K562 (cell line): ENCODE results near the gene RAPSN. TPM values are rescaled to one million over a fixed set of nuclear protein-coding genes. Genes with fewer than 3 reads are reported as not detected.

Experiments
- ATAC-seq: fragments of 200-7000 bp; cut with Tn5 transposase; 3 replicates; pipeline ENCODE4 v1.9.1; 2020; ENCODE audit warnings: moderate library complexity
- BruUV-seq: library from RNA; stranded (reverse); fragments of 400-500 nt; replicated peaks from 2 replicates; lab custom pipeline; 2021; lab: Mats Ljungman, UMichigan
- CTCF ChIA-PET: fragments of 300-600 bp; formaldehyde crosslinking; extraction: SDS; loops from one replicate; lab custom pipeline; 2021; ENCODE audit warnings: low intra/inter-chr PET ratio; lab: Yijun Ruan, JAX
- POLR2A ChIA-PET: fragments of 300-600, 350-650 bp; sonication (Branson Sonifier 250); formaldehyde crosslinking; extraction: SDS; loops from one replicate; lab custom pipeline; 2021; ENCODE audit warnings: antibody characterized with exemption, inconsistent platforms; lab: Yijun Ruan, JAX
- DNase-seq, 4 experiments: peaks; one replicate each; pipeline versions ENCODE4 v3.0.0 to v3.0.0-alpha.2; 2011 to 2018; ENCODE audit warnings: low spot score in 3 of 4, mixed read lengths in 3 of 4; ENCODE audit errors: extremely low read depth in 1 of 4
- FAIRE-seq: peaks from 2 replicates; lab custom pipeline; 2011; peaks lifted over from hg19 to GRCh38; lab: Jason Lieb, UNC
- H2AFZ ChIP-seq: 2 replicates; pipeline ENCODE4 v1.6.0; 2011; ENCODE audit warnings: low read depth, low read length, control low read depth, inconsistent platforms
- H3K27ac ChIP-seq: fragments of 200-600 bp; 3 replicates; pipeline ENCODE4 v1.8.0; 2011; ENCODE audit warnings: low read depth, mild to moderate bottlenecking, control low read depth, inconsistent platforms, low read length, moderate library complexity, mixed read lengths; ENCODE audit errors: extremely low read depth
- H3K27me3 ChIP-seq, 2 experiments: fragments of 300-600 bp in 1 of 2; 2 replicates in 1 of 2; 3 replicates in 1 of 2; pipeline versions ENCODE4 v1.6.0 to v1.8.0; 2011; ENCODE audit warnings: inconsistent platforms in 2 of 2, low read length in 2 of 2, mild to moderate bottlenecking in 1 of 2, mixed read lengths in 1 of 2, moderate library complexity in 1 of 2; ENCODE audit not compliant: control insufficient read depth in 2 of 2, insufficient read depth in 2 of 2
- H3K36me3 ChIP-seq: fragments of 300-600 bp; 3 replicates; pipeline ENCODE4 v1.8.0; 2011; ENCODE audit warnings: mild to moderate bottlenecking, low read length, inconsistent platforms; ENCODE audit not compliant: control insufficient read depth, insufficient read depth
- H3K4me1 ChIP-seq, 2 experiments: fragments of 200-600 bp in 1 of 2; replicated peaks in 1 of 2; 2 replicates in 1 of 2; 3 replicates in 1 of 2; pipeline versions ENCODE4 v1.5.1 to v1.8.0; 2011; ENCODE audit warnings: inconsistent platforms in 2 of 2, low read length in 2 of 2, mild to moderate bottlenecking in 1 of 2, mixed read lengths in 1 of 2, moderate library complexity in 1 of 2; ENCODE audit not compliant: control insufficient read depth in 2 of 2, insufficient read depth in 2 of 2
- H3K4me2 ChIP-seq: 2 replicates; pipeline ENCODE4 v1.6.1; 2011; ENCODE audit warnings: low read length, control low read depth, inconsistent platforms, mixed read lengths; ENCODE audit not compliant: insufficient read depth
- H3K4me3 ChIP-seq: fragments of 200-600 bp; sonication (generic), shearing (Covaris generic); 2 replicates; pipeline ENCODE4 v1.5.1; 2016; ENCODE audit warnings: control low read depth, inconsistent platforms
- H3K79me2 ChIP-seq: fragments of 200-600 bp; 3 replicates; pipeline ENCODE4 v1.8.0; 2011; ENCODE audit warnings: low read length, inconsistent platforms; ENCODE audit not compliant: control insufficient read depth, insufficient read depth
- H3K9ac ChIP-seq, 2 experiments: 2 replicates each; pipeline versions ENCODE4 v1.6.0 to v1.6.1; 2011; ENCODE audit warnings: low read depth in 2 of 2, low read length in 2 of 2, control low read depth in 1 of 2, inconsistent platforms in 1 of 2, mild to moderate bottlenecking in 1 of 2, mixed read lengths in 1 of 2; ENCODE audit not compliant: insufficient read depth in 1 of 2
- H3K9me1 ChIP-seq: one replicate; pipeline ENCODE4 v1.6.0; 2011; ENCODE audit warnings: inconsistent platforms, mild to moderate bottlenecking, low read length, moderate library complexity; ENCODE audit not compliant: control insufficient read depth, insufficient read depth
- H3K9me3 ChIP-seq: replicated peaks from 2 replicates; pipeline ENCODE4 v1.5.1; 2011; ENCODE audit warnings: low read depth, low read length, inconsistent platforms; ENCODE audit not compliant: control insufficient read depth, insufficient read depth
- H4K20me1 ChIP-seq: replicated peaks from 2 replicates; pipeline ENCODE4 v1.6.1; 2011; ENCODE audit warnings: low read length, inconsistent platforms, mixed read lengths; ENCODE audit not compliant: control insufficient read depth, insufficient read depth
- GATAD2A ChIP-seq: fragments of 450-650 bp; IDR thresholded peaks from 2 replicates; pipeline ENCODE4 v1.6.1; 2017
- NFYB ChIP-seq: IDR thresholded peaks from 2 replicates; pipeline ENCODE4 v1.6.1; 2011; ENCODE audit warnings: mild to moderate bottlenecking, moderate library complexity; ENCODE audit not compliant: insufficient read length; ENCODE audit errors: extremely low read depth
- TAF1 ChIP-seq: IDR thresholded peaks from 2 replicates; pipeline ENCODE4 v1.6.1; 2011; ENCODE audit warnings: mild to moderate bottlenecking, low read length, moderate library complexity; ENCODE audit not compliant: insufficient read depth, control insufficient read depth, severe bottlenecking; ENCODE audit errors: extremely low read depth
- ZNF778 ChIP-seq: fragments of 450-650 bp; formaldehyde crosslinking; IDR thresholded peaks from 2 replicates; pipeline ENCODE4 v1.4.0; 2020; ENCODE audit warnings: mild to moderate bottlenecking, moderate library complexity
- WGBS: fragments of 100-300 bp; shearing (Covaris generic); methylation state at CpG from one replicate; pipeline ENCODE4 v1.1.6; 2016; ENCODE audit warnings: low coverage, mixed read lengths; ENCODE audit not compliant: insufficient coverage; ENCODE audit errors: missing lambda C conversion rate; 5-methylcytosine and 5-hydroxymethylcytosine counted together
- in situ Hi-C: fragments of 300-500 bp; cut with MboI; formaldehyde crosslinking; loops from 4 replicates; pipeline ENCODE4 v1.15.0; 2018; ENCODE audit warnings: inconsistent platforms, mixed read lengths
- intact Hi-C: fragments of 100-400 bp; cut with micrococcal nuclease; formaldehyde crosslinking; loops from 2 replicates; pipeline ENCODE4 v1.14.2; 2022
- polyA plus RNA-seq, 8 experiments: library from polyadenylated mRNA; depleted of rRNA in 4 of 8; stranded (reverse) in 5 of 8; unstranded in 3 of 8; fragments of >200 nt; fragmentation: Nextera tagmentation in 2 of 8; fragmentation: Illumina TruSeq in 1 of 8; extraction: Ambion mirVana in 2 of 8; extraction: Trizol in 1 of 8; gene quantifications; 2 replicates each; pipeline versions ENCODE4 v1.2.1 to v1.2.3, GENCODE V29; 2011 to 2014; ENCODE audit warnings: inconsistent platforms in 1 of 8, missing spikeins in 1 of 8
- total RNA-seq, 7 experiments: library from RNA; depleted of rRNA in 6 of 7; stranded (reverse); fragments of >200 nt in 6 of 7; fragmentation: Illumina TruSeq in 2 of 7; extraction: Trizol in 2 of 7; gene quantifications; 2 replicates each; pipeline versions ENCODE4 v1.2.1 to v1.2.3, GENCODE V29; 2011 to 2021; ENCODE audit warnings: low replicate concordance in 1 of 7
- TF ChIP-seq, protein P1 (sequence below): fragments of 250-450 bp; sonication (Bioruptor Pico); IDR thresholded peaks from 2 replicates; pipeline ENCODE4 v1.8.0; 2022; ENCODE audit warnings: moderate library complexity, mild to moderate bottlenecking, inconsistent platforms

RAPSN gene
- total and polyA plus RNA-seq, 9 of the 15 experiments (the other 6 are each of a cell fraction or from before 2014, with no cell fraction given) = 0.06 to 0.11 TPM; not detected in 7

DNA sequence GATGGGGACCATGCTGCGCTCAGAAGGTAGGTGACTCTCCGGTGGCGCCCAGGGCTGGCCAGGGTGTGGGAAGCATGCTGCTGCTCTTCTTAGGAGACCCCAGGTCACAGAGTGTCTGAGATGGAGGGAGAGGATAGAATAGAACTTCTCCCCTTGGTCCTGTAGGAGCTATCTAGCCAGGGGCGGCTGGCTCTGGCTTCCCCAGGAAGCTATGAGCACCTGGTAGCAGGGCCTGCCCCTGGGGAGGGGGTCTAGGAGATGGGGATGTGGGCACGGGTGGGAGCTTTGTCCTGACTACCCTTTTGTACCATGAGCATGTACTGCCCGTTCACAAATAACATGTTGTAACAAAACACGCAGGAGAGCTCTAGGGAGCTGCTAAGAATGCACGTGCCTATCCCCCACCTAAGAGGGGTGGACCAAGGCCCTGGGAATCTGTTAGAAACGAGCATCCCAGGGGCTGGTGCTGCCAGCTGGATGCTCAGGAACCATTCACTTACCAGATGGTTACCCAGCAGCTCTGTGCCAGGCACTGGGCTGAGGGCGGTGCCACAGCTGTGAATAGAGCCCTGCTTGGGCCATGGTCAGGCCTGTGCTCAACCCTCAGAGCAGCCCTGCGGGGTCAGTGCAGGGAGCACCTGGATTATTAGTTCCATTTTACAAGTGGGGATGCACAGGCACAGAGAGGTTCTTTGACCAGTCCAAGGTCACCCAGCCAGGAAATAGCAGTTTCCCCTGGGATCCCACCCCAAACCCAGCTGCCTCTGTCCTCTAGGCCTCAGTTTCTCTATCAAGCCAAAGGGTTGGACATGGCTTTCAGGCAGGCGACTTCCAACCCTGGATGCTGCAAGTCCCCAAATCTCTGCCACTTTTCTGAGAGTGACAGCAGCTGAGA is 38.3 kb downstream of the RAPSN start:
- no peaks in the 10 kb centered on the region for H3K27me3 ChIP-seq
- no peaks in the 10 kb centered on the region for H3K9me3 ChIP-seq
- no peak overlapping the region for H3K4me3 ChIP-seq
- 62% methylated on average over 12 of the region's 12 CpGs for WGBS
- POLR2A ChIA-PET = interaction anchor here (0.6 to 3.3 kb wide), 7 partner anchors 8 to 162 kb away, joined by 3 to 16 read pairs (median 3); partner anchors contain the start of gene ACP2
- H3K36me3 ChIP-seq = no peaks in the 10 kb centered on the region
- CTCF ChIA-PET = no interaction called here
- peaks cover 17 to 69% of the 10 kb centered on the region in 2 experiments for H3K4me1 ChIP-seq
- H3K4me2 ChIP-seq = no peak overlapping the region
- ATAC-seq (no peak), DNase-seq (no peak), FAIRE-seq (no peak)
- peaks cover 7% of the 10 kb centered on the region; the same call in 2 of the 3 replicates for H3K79me2 ChIP-seq
- peak overlapping the region in 1 of 2 experiments; percentile 53; a peak in 2 of 4 replicates for H3K9ac ChIP-seq
- in situ Hi-C loops = no loop called here
- no peaks in the 10 kb centered on the region for H4K20me1 ChIP-seq
- H3K9me1 ChIP-seq = peaks cover 10% of the 10 kb centered on the region
- H3K27ac ChIP-seq = no peak overlapping the region
- TF ChIP-seq ZNF778 (CRISPR knock-in tag) (no peak), TAF1 (no peak), NFYB (no peak), GATAD2A (no peak)
- TF ChIP-seq, protein P1, sequence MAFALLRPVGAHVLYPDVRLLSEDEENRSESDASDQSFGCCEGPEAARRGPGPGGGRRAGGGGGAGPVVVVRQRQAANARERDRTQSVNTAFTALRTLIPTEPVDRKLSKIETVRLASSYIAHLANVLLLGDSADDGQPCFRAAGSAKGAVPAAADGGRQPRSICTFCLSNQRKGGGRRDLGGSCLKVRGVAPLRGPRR = no peak
- intact Hi-C loops = no loop called here
- no TSS peak for BruUV-seq
- no peak overlapping the region for H2AFZ ChIP-seq
